Astrocyte (in vitro differentiated cells and primary cell): Measurements from ENCODE around the gene ST8SIA6.

Experiments
- CTCF ChIP-seq: IDR thresholded peaks from 2 replicates; pipeline ENCODE4 v1.5.1; 2011; ENCODE audit warnings: low read depth, mild to moderate bottlenecking, inconsistent platforms, low read length, moderate library complexity; ENCODE audit not compliant: insufficient read depth
- EZH2 ChIP-seq: IDR thresholded peaks from 2 replicates; pipeline ENCODE4 v1.6.1; 2012; ENCODE audit warnings: mild to moderate bottlenecking, low read length, inconsistent platforms; ENCODE audit not compliant: insufficient read depth

DNA sequence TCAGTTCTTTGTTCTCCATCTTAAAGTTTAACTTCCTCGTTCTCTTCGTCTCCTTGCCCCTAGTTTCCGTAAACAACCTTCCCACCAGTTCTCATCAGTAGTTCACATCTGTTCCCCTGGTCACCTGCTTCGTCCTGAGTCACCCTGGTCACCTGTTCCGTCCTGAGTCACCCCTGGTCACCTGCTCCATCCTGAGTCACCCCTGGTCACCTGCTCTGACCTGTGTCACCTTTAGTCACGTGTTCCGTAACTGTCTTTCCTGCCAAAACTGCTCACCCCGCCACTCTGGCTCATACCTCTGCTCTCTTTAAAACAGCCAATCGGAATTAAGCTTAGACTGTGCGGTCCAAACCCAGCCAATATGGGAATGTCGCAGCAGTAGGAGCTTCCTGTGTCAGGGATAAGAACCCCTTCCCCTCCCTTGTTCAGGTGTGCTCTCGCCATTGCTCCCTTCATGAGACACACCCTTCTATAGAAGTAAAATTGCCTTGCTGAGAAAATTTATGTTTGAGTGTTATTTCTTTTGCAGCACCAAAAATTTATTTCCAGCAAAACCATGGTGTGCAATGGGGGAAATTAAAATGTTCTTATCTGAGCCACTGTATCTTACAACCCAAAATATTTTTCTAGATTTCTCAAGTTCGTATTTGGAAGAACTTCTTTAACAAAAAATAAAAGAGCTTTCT is 114.1 kb downstream of the ST8SIA6 start:
- no peak for TF ChIP-seq CTCF
- no peak for TF ChIP-seq EZH2
